Uterus (tissue), 2 donors: ENCODE measurements around the gene FUNDC2.

ENCODE experiments used
- CTCF ChIP-seq, 4 experiments: fragments of 200-600 bp in 2 of 4; fragments of 450-650 bp in 2 of 4; sonication (generic) in 2 of 4; IDR thresholded peaks; one replicate each; pipeline ENCODE4 v1.5.1; 2016 to 2019; ENCODE audit warnings: antibody characterized with exemption in 4 of 4, mild to moderate bottlenecking in 2 of 4, moderate library complexity in 1 of 4
- POLR2A ChIP-seq, 2 donors: fragments of 450-650 bp; IDR thresholded peaks; one replicate each; pipeline ENCODE4 v1.6.1; 2016; ENCODE audit warnings: antibody characterized with exemption in 2 of 2, mild to moderate bottlenecking in 1 of 2, moderate library complexity in 1 of 2

- TF ChIP-seq CTCF (IDR thresholded peaks at IDR 0.05) = no peak
- TF ChIP-seq POLR2A (IDR thresholded peaks at IDR 0.05) = no peak
These were observed 21.5 kb upstream of the FUNDC2 start for GRCh38 chrX:155005190-155005589.
